ENCODE results near the gene ARHGAP24.

- TF ChIP-seq, protein P1, sequence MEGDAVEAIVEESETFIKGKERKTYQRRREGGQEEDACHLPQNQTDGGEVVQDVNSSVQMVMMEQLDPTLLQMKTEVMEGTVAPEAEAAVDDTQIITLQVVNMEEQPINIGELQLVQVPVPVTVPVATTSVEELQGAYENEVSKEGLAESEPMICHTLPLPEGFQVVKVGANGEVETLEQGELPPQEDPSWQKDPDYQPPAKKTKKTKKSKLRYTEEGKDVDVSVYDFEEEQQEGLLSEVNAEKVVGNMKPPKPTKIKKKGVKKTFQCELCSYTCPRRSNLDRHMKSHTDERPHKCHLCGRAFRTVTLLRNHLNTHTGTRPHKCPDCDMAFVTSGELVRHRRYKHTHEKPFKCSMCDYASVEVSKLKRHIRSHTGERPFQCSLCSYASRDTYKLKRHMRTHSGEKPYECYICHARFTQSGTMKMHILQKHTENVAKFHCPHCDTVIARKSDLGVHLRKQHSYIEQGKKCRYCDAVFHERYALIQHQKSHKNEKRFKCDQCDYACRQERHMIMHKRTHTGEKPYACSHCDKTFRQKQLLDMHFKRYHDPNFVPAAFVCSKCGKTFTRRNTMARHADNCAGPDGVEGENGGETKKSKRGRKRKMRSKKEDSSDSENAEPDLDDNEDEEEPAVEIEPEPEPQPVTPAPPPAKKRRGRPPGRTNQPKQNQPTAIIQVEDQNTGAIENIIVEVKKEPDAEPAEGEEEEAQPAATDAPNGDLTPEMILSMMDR (IDR thresholded peaks at IDR 0.05), result no peak
- TF ChIP-seq POLR2AphosphoS5 (IDR thresholded peaks at IDR 0.05) (no peak), POLR2A (IDR thresholded peaks at IDR 0.05) (no peak), EP300 (IDR thresholded peaks at IDR 0.05) (no peak)
These were observed 250.0 kb downstream of the ARHGAP24 start for GRCh38 chr4:85724791-85725563.
